ENCODE measurements around the gene SLC27A5. TPM values are rescaled to one million over a fixed set of nuclear protein-coding genes. Genes with fewer than 3 reads are reported as not detected.

Gene SLC27A5
- total and polyA plus RNA-seq, 2 experiments from 2014 or later: 9.0 to 19.1 TPM

GRCh38 chr19:58552655-58553054, 40.9 kb upstream of the SLC27A5 start:
- TF ChIP-seq EZH2phosphoT487 (IDR thresholded peaks at IDR 0.05; ENCODE audit: low read depth, severe bottlenecking, unreplicated experiment) (no peak), CTCF (IDR thresholded peaks at IDR 0.05; ENCODE audit: poor library complexity) (no peak), EZH2 (IDR thresholded peaks at IDR 0.05; ENCODE audit: borderline replicate concordance) (no peak)
- no peak for DNase-seq (ENCODE audit: low spot score)
- Histone ChIP-seq H3K79me2 (peaks cover 60% of the 10 kb centered on the region), H3K27ac (no peak overlapping the region), H4K20me1 (ENCODE audit: insufficient read depth, poor library complexity, severe bottlenecking) (peaks cover 14% of the 10 kb centered on the region), H3K27me3 (no peaks in the 10 kb centered on the region), H3K9me2 (replicated peaks; ENCODE audit: insufficient read depth) (no peaks in the 10 kb centered on the region), H3K36me3 (replicated peaks; ENCODE audit: insufficient read depth, low read depth) (peaks cover 4% of the 10 kb centered on the region), H3K9me3 (ENCODE audit: low read depth) (no peaks in the 10 kb centered on the region), H3K4me2 (no peak overlapping the region), H3K4me1 (ENCODE audit: insufficient read depth) (peaks cover 19% of the 10 kb centered on the region), H3K4me3 (no peak overlapping the region), H2AFZ (no peak overlapping the region)
- 97% methylated on average over 2 of the region's 2 CpGs for WGBS (ENCODE audit: low lambda C conversion rate, missing lambda C conversion rate)

GRCh38 chr19:58551577-58552471, 40.0 kb upstream of the SLC27A5 start:
- H3K79me2 ChIP-seq: peaks cover 60% of the 10 kb centered on the region
- peaks cover 22% of the 10 kb centered on the region for H4K20me1 ChIP-seq (ENCODE audit: insufficient read depth, poor library complexity, severe bottlenecking)
- TF ChIP-seq EZH2phosphoT487 (IDR thresholded peaks at IDR 0.05; ENCODE audit: low read depth, severe bottlenecking, unreplicated experiment): no peak
- no peak for TF ChIP-seq EZH2 (IDR thresholded peaks at IDR 0.05; ENCODE audit: borderline replicate concordance)
- TF ChIP-seq CTCF (IDR thresholded peaks at IDR 0.05; ENCODE audit: poor library complexity): no peak

GRCh38 chr19:58551123-58551497, 39.3 kb upstream of the SLC27A5 start:
- Histone ChIP-seq H4K20me1 (ENCODE audit: insufficient read depth, poor library complexity, severe bottlenecking) (peaks cover 29% of the 10 kb centered on the region), H3K36me3 (replicated peaks; ENCODE audit: insufficient read depth, low read depth) (peaks cover 4% of the 10 kb centered on the region), H3K9me3 (ENCODE audit: low read depth) (no peaks in the 10 kb centered on the region), H3K27me3 (no peaks in the 10 kb centered on the region), H3K9me2 (replicated peaks; ENCODE audit: insufficient read depth) (no peaks in the 10 kb centered on the region), H2AFZ (no peak overlapping the region), H3K27ac (no peak overlapping the region), H3K4me2 (no peak overlapping the region), H3K4me3 (no peak overlapping the region), H3K4me1 (ENCODE audit: insufficient read depth) (peaks cover 23% of the 10 kb centered on the region), H3K79me2 (peaks cover 60% of the 10 kb centered on the region)
- WGBS (ENCODE audit: low lambda C conversion rate, missing lambda C conversion rate): 91% methylated on average over 1 of the region's 1 CpG
- TF ChIP-seq EZH2 (IDR thresholded peaks at IDR 0.05; ENCODE audit: borderline replicate concordance) (no peak), CTCF (IDR thresholded peaks at IDR 0.05; ENCODE audit: poor library complexity) (no peak), EZH2phosphoT487 (IDR thresholded peaks at IDR 0.05; ENCODE audit: low read depth, severe bottlenecking, unreplicated experiment) (no peak)
- no peak for DNase-seq (ENCODE audit: low spot score)

More at GRCh38 chr19:58551577-58552471, 40.0 kb upstream of the SLC27A5 start:
- Histone ChIP-seq H3K27me3 (no peaks in the 10 kb centered on the region), H3K4me1 (ENCODE audit: insufficient read depth) (peaks cover 20% of the 10 kb centered on the region), H3K4me3 (no peak overlapping the region), H3K4me2 (no peak overlapping the region), H3K9me2 (replicated peaks; ENCODE audit: insufficient read depth) (no peaks in the 10 kb centered on the region), H3K9me3 (ENCODE audit: low read depth) (no peaks in the 10 kb centered on the region), H2AFZ (no peak overlapping the region), H3K36me3 (replicated peaks; ENCODE audit: insufficient read depth, low read depth) (peaks cover 4% of the 10 kb centered on the region), H3K27ac (no peak overlapping the region)
- DNase-seq (ENCODE audit: low spot score): peak; percentile 4
- 96% methylated on average over 17 of the region's 18 CpGs for WGBS (ENCODE audit: low lambda C conversion rate, missing lambda C conversion rate)

Measured in hepatocyte (in vitro differentiated cells).